Spleen (tissue), 7 donors: Measurements from ENCODE around the gene HHIP.

Experiments
- POLR2A ChIP-seq, 3 donors: fragments of 450-650 bp; IDR thresholded peaks; one replicate each; pipeline ENCODE4 v1.5.1; 2017; ENCODE audit warnings: antibody characterized with exemption in 3 of 3, mild to moderate bottlenecking in 1 of 3
- TF ChIP-seq, protein P1 (sequence below), 11 experiments: fragments of 200-600 bp in 7 of 11; fragments of 450-650 bp in 4 of 11; sonication (generic) in 4 of 11; IDR thresholded peaks in 8 of 11; conservative IDR thresholded peaks in 3 of 11; 1 replicate in 7 of 11; 2 replicates in 4 of 11; pipeline versions ENCODE4 v1.4.0 to v1.8.0; 2016 to 2021; ENCODE audit warnings: antibody characterized with exemption in 11 of 11, inconsistent platforms in 4 of 11, mild to moderate bottlenecking in 1 of 11
- donor health status: DM: no; HTN: no; CAD: no; lungs with moderate emphysema.
- donor health status: DM: no; HTN: no; CAD: no.
- donor health status: DM: no; HTN: no; CAD: no.

- TF ChIP-seq, protein P1, sequence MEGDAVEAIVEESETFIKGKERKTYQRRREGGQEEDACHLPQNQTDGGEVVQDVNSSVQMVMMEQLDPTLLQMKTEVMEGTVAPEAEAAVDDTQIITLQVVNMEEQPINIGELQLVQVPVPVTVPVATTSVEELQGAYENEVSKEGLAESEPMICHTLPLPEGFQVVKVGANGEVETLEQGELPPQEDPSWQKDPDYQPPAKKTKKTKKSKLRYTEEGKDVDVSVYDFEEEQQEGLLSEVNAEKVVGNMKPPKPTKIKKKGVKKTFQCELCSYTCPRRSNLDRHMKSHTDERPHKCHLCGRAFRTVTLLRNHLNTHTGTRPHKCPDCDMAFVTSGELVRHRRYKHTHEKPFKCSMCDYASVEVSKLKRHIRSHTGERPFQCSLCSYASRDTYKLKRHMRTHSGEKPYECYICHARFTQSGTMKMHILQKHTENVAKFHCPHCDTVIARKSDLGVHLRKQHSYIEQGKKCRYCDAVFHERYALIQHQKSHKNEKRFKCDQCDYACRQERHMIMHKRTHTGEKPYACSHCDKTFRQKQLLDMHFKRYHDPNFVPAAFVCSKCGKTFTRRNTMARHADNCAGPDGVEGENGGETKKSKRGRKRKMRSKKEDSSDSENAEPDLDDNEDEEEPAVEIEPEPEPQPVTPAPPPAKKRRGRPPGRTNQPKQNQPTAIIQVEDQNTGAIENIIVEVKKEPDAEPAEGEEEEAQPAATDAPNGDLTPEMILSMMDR (IDR thresholded peaks at IDR 0.05 in 8 of 11, conservative IDR thresholded peaks at IDR 0.05 in 3 of 11): no peak
- no peak for TF ChIP-seq POLR2A (IDR thresholded peaks at IDR 0.05)
Observed at GRCh38 chr4:144647095-144647561, 1.2 kb downstream of the HHIP start.
